Osteoblast (primary cell): ENCODE results near the gene GLB1L2. TPM values are rescaled to one million over a fixed set of nuclear protein-coding genes. Genes with fewer than 3 reads are reported as not detected.

Experiments used
- DNase-seq: peaks from one replicate; pipeline ENCODE4 v3.0.0; 2011; ENCODE audit warnings: low spot score, mixed read lengths; ENCODE audit not compliant: insufficient read length; ENCODE audit errors: missing footprints
- H2AFZ ChIP-seq: 2 replicates; pipeline ENCODE4 v1.6.0; 2011; ENCODE audit warnings: mild to moderate bottlenecking, low read length
- H3K27ac ChIP-seq: 2 replicates; pipeline ENCODE4 v1.5.1; 2011; ENCODE audit warnings: mild to moderate bottlenecking, low read depth, low read length, moderate library complexity
- H3K27me3 ChIP-seq: 2 replicates; pipeline ENCODE4 v1.6.0; 2012; ENCODE audit warnings: mild to moderate bottlenecking, control low read depth, inconsistent platforms, low read length, moderate library complexity; ENCODE audit not compliant: insufficient read depth
- H3K36me3 ChIP-seq: 2 replicates; pipeline ENCODE4 v1.5.1; 2011; ENCODE audit warnings: mild to moderate bottlenecking, low read length, control low read depth, moderate library complexity; ENCODE audit not compliant: insufficient read depth
- H3K4me1 ChIP-seq: 2 replicates; pipeline ENCODE4 v1.5.1; 2011; ENCODE audit warnings: mild to moderate bottlenecking, low read length, control low read depth, moderate library complexity; ENCODE audit not compliant: insufficient read depth
- H3K4me2 ChIP-seq: 2 replicates; pipeline ENCODE4 v1.6.0; 2011; ENCODE audit warnings: mild to moderate bottlenecking, low read length; ENCODE audit not compliant: insufficient read depth
- H3K4me3 ChIP-seq: fragments of 200-600 bp; sonication (generic); 3 replicates; pipeline ENCODE4 v1.5.1; 2012; ENCODE audit warnings: mild to moderate bottlenecking, low read length, inconsistent platforms; ENCODE audit not compliant: insufficient read depth
- H3K79me2 ChIP-seq: 2 replicates; pipeline ENCODE4 v1.6.0; 2012; ENCODE audit warnings: mild to moderate bottlenecking, low read length, control low read depth, inconsistent platforms; ENCODE audit not compliant: insufficient read depth
- H3K9me3 ChIP-seq: 2 replicates; pipeline ENCODE4 v1.5.1; 2011; ENCODE audit warnings: low read depth, low read length, control low read depth
- H4K20me1 ChIP-seq: 2 replicates; pipeline ENCODE4 v1.6.0; 2012; ENCODE audit warnings: mild to moderate bottlenecking, low read length, control low read depth; ENCODE audit not compliant: insufficient read depth
- CTCF ChIP-seq: IDR thresholded peaks from 2 replicates; pipeline ENCODE4 v1.5.1; 2011; ENCODE audit warnings: mild to moderate bottlenecking, low read depth, low read length, moderate library complexity; ENCODE audit errors: extremely low read depth
- total RNA-seq: library from RNA; depleted of rRNA; stranded (reverse); fragments of >200 nt; gene quantifications from 2 replicates; pipeline ENCODE4 v1.2.3, GENCODE V29; 2012

Gene GLB1L2
- total RNA-seq, 1 donor = 0.36 TPM

- H3K4me1 ChIP-seq = no peaks in the 10 kb centered on the region
- no peak overlapping the region for H3K4me3 ChIP-seq
- H3K9me3 ChIP-seq = no peaks in the 10 kb centered on the region
- H2AFZ ChIP-seq = no peak overlapping the region
- H3K36me3 ChIP-seq = no peaks in the 10 kb centered on the region
- no peak for TF ChIP-seq CTCF
- no peak for DNase-seq
- H3K27me3 ChIP-seq = no peaks in the 10 kb centered on the region
- no peaks in the 10 kb centered on the region for H4K20me1 ChIP-seq
- H3K27ac ChIP-seq = no peak overlapping the region
- H3K79me2 ChIP-seq = no peaks in the 10 kb centered on the region
- H3K4me2 ChIP-seq = no peak overlapping the region
Measured at GRCh38 chr11:134385774-134386565, 54.2 kb downstream of the GLB1L2 start.

- H3K4me1 ChIP-seq = no peaks in the 10 kb centered on the region
- no peaks in the 10 kb centered on the region for H3K79me2 ChIP-seq
- no peaks in the 10 kb centered on the region for H3K27me3 ChIP-seq
- no peaks in the 10 kb centered on the region for H3K9me3 ChIP-seq
- H2AFZ ChIP-seq = no peak overlapping the region
- no peaks in the 10 kb centered on the region for H3K36me3 ChIP-seq
- H3K27ac ChIP-seq = no peak overlapping the region
- no peak for TF ChIP-seq CTCF
- no peak for DNase-seq
- H4K20me1 ChIP-seq = no peaks in the 10 kb centered on the region
- no peak overlapping the region for H3K4me3 ChIP-seq
- no peak overlapping the region for H3K4me2 ChIP-seq
Measured at GRCh38 chr11:134386945-134387344, 55.2 kb downstream of the GLB1L2 start.

GRCh38 chr11:134387501-134387900, 55.7 kb downstream of the GLB1L2 start:
- Histone ChIP-seq H4K20me1 (no peaks in the 10 kb centered on the region), H3K4me2 (no peak overlapping the region), H3K79me2 (no peaks in the 10 kb centered on the region), H3K27me3 (no peaks in the 10 kb centered on the region), H3K36me3 (no peaks in the 10 kb centered on the region), H3K4me3 (no peak overlapping the region), H3K9me3 (no peaks in the 10 kb centered on the region), H3K27ac (no peak overlapping the region), H3K4me1 (no peaks in the 10 kb centered on the region), H2AFZ (no peak overlapping the region)
- no peak for TF ChIP-seq CTCF
- no peak for DNase-seq

GRCh38 chr11:134388590-134388989, 56.8 kb downstream of the GLB1L2 start:
- Histone ChIP-seq H3K36me3 (no peaks in the 10 kb centered on the region), H3K27ac (no peak overlapping the region), H3K4me1 (no peaks in the 10 kb centered on the region), H3K9me3 (no peaks in the 10 kb centered on the region), H4K20me1 (no peaks in the 10 kb centered on the region), H3K4me2 (no peak overlapping the region), H3K27me3 (no peaks in the 10 kb centered on the region), H3K4me3 (no peak overlapping the region), H2AFZ (no peak overlapping the region), H3K79me2 (no peaks in the 10 kb centered on the region)
- no peak for TF ChIP-seq CTCF
- no peak for DNase-seq
